HL-60 (cell line): Measurements from ENCODE around the gene CD36.

Experiments used
- CTCF ChIP-seq: IDR thresholded peaks from one replicate; pipeline ENCODE4 v1.5.1; 2011; ENCODE audit warnings: low read length, control low read depth, inconsistent platforms; ENCODE audit not compliant: insufficient read depth
- POLR2AphosphoS5 ChIP-seq: IDR thresholded peaks from 2 replicates; pipeline ENCODE4 v1.6.1; 2012; ENCODE audit warnings: low read depth

- TF ChIP-seq CTCF (no peak), POLR2AphosphoS5 (no peak)
These were observed 11.6 kb downstream of the CD36 start for GRCh38 chr7:80650030-80650429.
